Loucy (cell line): ENCODE data around the gene PPP3CB.

ENCODE experiments used
- H2AFZ ChIP-seq: fragments of 200-600 bp; sonication (generic); 2 replicates; pipeline ENCODE4 v1.6.0; 2016; ENCODE audit warnings: antibody characterized with exemption, mild to moderate bottlenecking, low read length, moderate library complexity
- H3F3A ChIP-seq: fragments of 200-600 bp; 2 replicates; pipeline ENCODE4 v1.6.0; 2016; ENCODE audit warnings: antibody characterized with exemption, low read depth, mild to moderate bottlenecking
- H3K27me3 ChIP-seq: fragments of 200-600 bp; sonication (generic); 2 replicates; pipeline ENCODE4 v1.6.1; 2014; ENCODE audit warnings: low read length, mild to moderate bottlenecking; ENCODE audit not compliant: insufficient read depth, poor library complexity, severe bottlenecking
- H3K36me3 ChIP-seq: fragments of 200-600 bp; sonication (generic); 2 replicates; pipeline ENCODE4 v1.6.1; 2016; ENCODE audit warnings: low read length; ENCODE audit not compliant: insufficient read depth
- H3K4me1 ChIP-seq: fragments of 200-600 bp; sonication (generic); 2 replicates; pipeline ENCODE4 v1.5.1; 2014; ENCODE audit warnings: low read length, mild to moderate bottlenecking; ENCODE audit not compliant: insufficient read depth, poor library complexity, severe bottlenecking
- H3K4me2 ChIP-seq: fragments of 200-600 bp; sonication (generic); 2 replicates; pipeline ENCODE4 v1.6.0; 2014; ENCODE audit warnings: antibody characterized with exemption, low read length, low read depth, mild to moderate bottlenecking; ENCODE audit not compliant: poor library complexity, severe bottlenecking
- H3K4me3 ChIP-seq: fragments of 200-600 bp; sonication (generic); 2 replicates; pipeline ENCODE4 v1.5.1; 2014; ENCODE audit warnings: low read length, mild to moderate bottlenecking, mixed read lengths; ENCODE audit not compliant: poor library complexity, severe bottlenecking
- H3K79me2 ChIP-seq: fragments of 200-600 bp; sonication (generic); 2 replicates; pipeline ENCODE4 v1.6.1; 2014; ENCODE audit warnings: low read length; ENCODE audit not compliant: insufficient read depth
- H3K9ac ChIP-seq: fragments of 200-600 bp; sonication (generic); 2 replicates; pipeline ENCODE4 v1.6.0; 2014; ENCODE audit warnings: mild to moderate bottlenecking, low read depth, low read length, moderate library complexity; ENCODE audit not compliant: poor library complexity, severe bottlenecking
- H3K9me2 ChIP-seq: fragments of 200-600 bp; sonication (generic); replicated peaks from 2 replicates; pipeline ENCODE4 v1.6.1; 2016; ENCODE audit warnings: low read depth, low read length, mixed read lengths
- H3K9me3 ChIP-seq: fragments of 200-600 bp; sonication (generic); 2 replicates; pipeline ENCODE4 v1.6.1; 2014; ENCODE audit warnings: mild to moderate bottlenecking, antibody characterized with exemption, low read length, low read depth; ENCODE audit not compliant: insufficient read depth
- H4K20me1 ChIP-seq: fragments of 200-600 bp; sonication (generic); 2 replicates; pipeline ENCODE4 v1.6.0; 2014; ENCODE audit warnings: antibody characterized with exemption, low read length, mild to moderate bottlenecking; ENCODE audit not compliant: insufficient read depth, poor library complexity, severe bottlenecking
- CTCF ChIP-seq: fragments of 200-600 bp; sonication (generic); conservative IDR thresholded peaks from 2 replicates; pipeline ENCODE4 v1.5.1; 2014; ENCODE audit warnings: mild to moderate bottlenecking, antibody characterized with exemption, low read length
- EZH2phosphoT487 ChIP-seq: fragments of 200-600 bp; IDR thresholded peaks from 2 replicates; pipeline ENCODE4 v1.6.1; 2018; ENCODE audit warnings: antibody characterized with exemption, mild to moderate bottlenecking, moderate library complexity, borderline replicate concordance

PPP3CB gene

GRCh38 chr10:73537288-73537687 is 41.5 kb upstream of the PPP3CB start:
- H3K4me1 ChIP-seq, result peaks cover 14% of the 10 kb centered on the region
- no peaks in the 10 kb centered on the region for H3K9me3 ChIP-seq
- H3K4me3 ChIP-seq, result no peak overlapping the region
- no peaks in the 10 kb centered on the region for H3K9me2 ChIP-seq
- H3K79me2 ChIP-seq, result no peaks in the 10 kb centered on the region
- H3K9ac ChIP-seq, result no peak overlapping the region
- no peaks in the 10 kb centered on the region for H3K27me3 ChIP-seq
- TF ChIP-seq EZH2phosphoT487, result no peak
- TF ChIP-seq CTCF, result no peak
- no peaks in the 10 kb centered on the region for H4K20me1 ChIP-seq
- peak overlapping the region; percentile 46 for H3K4me2 ChIP-seq
- no peaks in the 10 kb centered on the region for H3F3A ChIP-seq
- no peak overlapping the region for H2AFZ ChIP-seq
- peaks cover 4% of the 10 kb centered on the region; the same call in 1 of the 2 replicates for H3K36me3 ChIP-seq

- H3K36me3 ChIP-seq, result no peaks in the 10 kb centered on the region
- H3K4me2 ChIP-seq, result no peak overlapping the region
- no peaks in the 10 kb centered on the region for H3K9me2 ChIP-seq
- H4K20me1 ChIP-seq, result no peaks in the 10 kb centered on the region
- no peaks in the 10 kb centered on the region for H3K9me3 ChIP-seq
- H3K4me1 ChIP-seq, result peaks cover 14% of the 10 kb centered on the region
- no peaks in the 10 kb centered on the region for H3K79me2 ChIP-seq
- no peaks in the 10 kb centered on the region for H3K27me3 ChIP-seq
- TF ChIP-seq CTCF (no peak), EZH2phosphoT487 (no peak)
- no peak overlapping the region for H2AFZ ChIP-seq
- H3K4me3 ChIP-seq, result no peak overlapping the region
- H3K9ac ChIP-seq, result no peak overlapping the region
- no peaks in the 10 kb centered on the region for H3F3A ChIP-seq
These were observed 39.0 kb upstream of the PPP3CB start for GRCh38 chr10:73534857-73535256.

GRCh38 chr10:73529089-73529832 is 33.4 kb upstream of the PPP3CB start:
- no peaks in the 10 kb centered on the region for H3K79me2 ChIP-seq
- H3K9me2 ChIP-seq, result no peaks in the 10 kb centered on the region
- H3K4me2 ChIP-seq, result no peak overlapping the region
- no peak overlapping the region for H2AFZ ChIP-seq
- H3K9ac ChIP-seq, result no peak overlapping the region
- no peak overlapping the region for H3K4me3 ChIP-seq
- H3K36me3 ChIP-seq, result no peaks in the 10 kb centered on the region
- H3K9me3 ChIP-seq, result no peaks in the 10 kb centered on the region
- no peaks in the 10 kb centered on the region for H4K20me1 ChIP-seq
- no peaks in the 10 kb centered on the region for H3K27me3 ChIP-seq
- no peaks in the 10 kb centered on the region for H3F3A ChIP-seq
- no peaks in the 10 kb centered on the region for H3K4me1 ChIP-seq
- TF ChIP-seq CTCF (peak; percentile 87), EZH2phosphoT487 (no peak)
